KMS-11 (cell line): ENCODE results near the gene EPB42.
A peak's percentile ranks its signal among the peaks of the same experiment; 100 is the strongest.

Source experiments
- H2AFZ ChIP-seq: fragments of 200-600 bp; sonication (generic); 2 replicates; pipeline ENCODE4 v1.6.1; 2016; ENCODE audit warnings: antibody characterized with exemption, mixed run types, low read depth
- H3K27ac ChIP-seq: fragments of 200-600 bp; sonication (generic); 2 replicates; pipeline ENCODE4 v1.6.1; 2016; ENCODE audit warnings: mild to moderate bottlenecking, mixed run types
- H3K27me3 ChIP-seq: fragments of 200-600 bp; sonication (generic); 2 replicates; pipeline ENCODE4 v1.6.1; 2017; ENCODE audit warnings: mild to moderate bottlenecking, low read depth, mixed run types, moderate library complexity; ENCODE audit not compliant: insufficient read depth
- H3K36me3 ChIP-seq: fragments of 200-600 bp; sonication (generic); 2 replicates; pipeline ENCODE4 v1.6.1; 2017; ENCODE audit warnings: mild to moderate bottlenecking, mixed run types; ENCODE audit not compliant: insufficient read depth
- H3K4me1 ChIP-seq: fragments of 200-600 bp; sonication (generic); 2 replicates; pipeline ENCODE4 v1.6.1; 2016; ENCODE audit warnings: mild to moderate bottlenecking, low read depth, mixed run types; ENCODE audit not compliant: poor library complexity, severe bottlenecking
- H3K4me2 ChIP-seq: fragments of 200-600 bp; sonication (generic); 2 replicates; pipeline ENCODE4 v1.7.0; 2016; ENCODE audit warnings: mild to moderate bottlenecking, mixed run types
- H3K4me3 ChIP-seq: fragments of 200-600 bp; sonication (generic); IDR thresholded peaks from 2 replicates; pipeline ENCODE4 v1.6.1; 2017; ENCODE audit warnings: low read depth, low read length, mixed read lengths; ENCODE audit not compliant: insufficient read depth
- H3K79me2 ChIP-seq: fragments of 200-600 bp; sonication (generic); 2 replicates; pipeline ENCODE4 v1.6.1; 2016; ENCODE audit warnings: low read depth, mixed run types; ENCODE audit not compliant: insufficient read depth
- H3K9ac ChIP-seq: fragments of 200-600 bp; sonication (generic); 2 replicates; pipeline ENCODE4 v1.6.1; 2016; ENCODE audit warnings: mild to moderate bottlenecking, mixed run types
- H4K20me1 ChIP-seq: fragments of 200-600 bp; sonication (generic); 2 replicates; pipeline ENCODE4 v1.6.1; 2016; ENCODE audit warnings: mild to moderate bottlenecking, mixed run types; ENCODE audit not compliant: insufficient read depth
- TF ChIP-seq, protein P1 (sequence below): fragments of 200-600 bp; sonication (generic); conservative IDR thresholded peaks from 2 replicates; pipeline ENCODE4 v1.6.1; 2017; ENCODE audit warnings: low read depth, mild to moderate bottlenecking, antibody characterized with exemption, low read length, moderate library complexity, mixed read lengths

Gene EPB42

GRCh38 chr15:43251185-43251870 is 30.5 kb upstream of the EPB42 start:
- TF ChIP-seq, protein P1, sequence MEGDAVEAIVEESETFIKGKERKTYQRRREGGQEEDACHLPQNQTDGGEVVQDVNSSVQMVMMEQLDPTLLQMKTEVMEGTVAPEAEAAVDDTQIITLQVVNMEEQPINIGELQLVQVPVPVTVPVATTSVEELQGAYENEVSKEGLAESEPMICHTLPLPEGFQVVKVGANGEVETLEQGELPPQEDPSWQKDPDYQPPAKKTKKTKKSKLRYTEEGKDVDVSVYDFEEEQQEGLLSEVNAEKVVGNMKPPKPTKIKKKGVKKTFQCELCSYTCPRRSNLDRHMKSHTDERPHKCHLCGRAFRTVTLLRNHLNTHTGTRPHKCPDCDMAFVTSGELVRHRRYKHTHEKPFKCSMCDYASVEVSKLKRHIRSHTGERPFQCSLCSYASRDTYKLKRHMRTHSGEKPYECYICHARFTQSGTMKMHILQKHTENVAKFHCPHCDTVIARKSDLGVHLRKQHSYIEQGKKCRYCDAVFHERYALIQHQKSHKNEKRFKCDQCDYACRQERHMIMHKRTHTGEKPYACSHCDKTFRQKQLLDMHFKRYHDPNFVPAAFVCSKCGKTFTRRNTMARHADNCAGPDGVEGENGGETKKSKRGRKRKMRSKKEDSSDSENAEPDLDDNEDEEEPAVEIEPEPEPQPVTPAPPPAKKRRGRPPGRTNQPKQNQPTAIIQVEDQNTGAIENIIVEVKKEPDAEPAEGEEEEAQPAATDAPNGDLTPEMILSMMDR: no peak
- H3K36me3 ChIP-seq: no peaks in the 10 kb centered on the region
- H3K4me1 ChIP-seq: peaks cover 32% of the 10 kb centered on the region
- H3K27me3 ChIP-seq: no peaks in the 10 kb centered on the region
- H3K27ac ChIP-seq: no peak overlapping the region
- no peak overlapping the region for H3K4me3 ChIP-seq
- no peak overlapping the region for H3K4me2 ChIP-seq
- no peak overlapping the region for H3K9ac ChIP-seq
- no peak overlapping the region for H2AFZ ChIP-seq
- no peaks in the 10 kb centered on the region for H4K20me1 ChIP-seq
- H3K79me2 ChIP-seq: no peaks in the 10 kb centered on the region

GRCh38 chr15:43250785-43251184 is 30.0 kb upstream of the EPB42 start:
- Histone ChIP-seq H3K27me3 (no peaks in the 10 kb centered on the region), H3K79me2 (no peaks in the 10 kb centered on the region), H3K4me2 (no peak overlapping the region), H3K4me3 (no peak overlapping the region), H2AFZ (no peak overlapping the region), H3K9ac (no peak overlapping the region), H3K4me1 (peaks cover 32% of the 10 kb centered on the region), H3K27ac (no peak overlapping the region), H3K36me3 (no peaks in the 10 kb centered on the region), H4K20me1 (no peaks in the 10 kb centered on the region)
- TF ChIP-seq, protein P1: no peak

DNA sequence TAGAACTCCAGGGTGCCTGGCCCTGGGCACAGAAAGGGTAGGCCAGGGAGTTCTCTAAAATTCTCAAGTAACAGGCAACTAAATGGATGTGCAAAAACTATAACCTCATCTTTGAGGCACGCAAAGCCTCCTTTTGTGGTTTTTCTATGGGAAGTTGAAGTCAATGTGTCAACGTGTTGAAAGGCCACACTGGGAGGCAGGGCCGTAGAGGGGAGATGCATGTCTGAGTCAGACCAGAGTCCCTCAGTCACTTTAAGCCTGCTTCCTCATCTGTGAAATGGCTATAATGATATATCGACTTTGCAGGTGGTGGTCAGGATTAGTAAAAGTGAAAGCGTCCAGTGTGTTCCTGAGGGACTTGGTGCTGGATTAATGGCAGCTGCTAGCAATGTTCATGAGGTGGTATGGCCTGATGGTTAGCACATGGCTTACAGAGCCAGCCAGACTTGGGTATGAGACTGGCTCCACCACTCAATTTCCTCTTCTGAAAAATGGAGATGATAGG is 28.9 kb upstream of the EPB42 start:
- H3K36me3 ChIP-seq: no peaks in the 10 kb centered on the region
- H3K4me1 ChIP-seq: peaks cover 32% of the 10 kb centered on the region
- no peak overlapping the region for H3K4me3 ChIP-seq
- H4K20me1 ChIP-seq: no peaks in the 10 kb centered on the region
- H3K4me2 ChIP-seq: peak overlapping the region; percentile 41; the same call in 1 of the 2 replicates
- H3K27ac ChIP-seq: peak overlapping the region; percentile 27; the same call in 1 of the 2 replicates
- no peak overlapping the region for H3K9ac ChIP-seq
- no peak overlapping the region; the same call in 1 of the 2 replicates for H2AFZ ChIP-seq
- H3K27me3 ChIP-seq: no peaks in the 10 kb centered on the region
- H3K79me2 ChIP-seq: no peaks in the 10 kb centered on the region
- TF ChIP-seq, protein P1: no peak

DNA sequence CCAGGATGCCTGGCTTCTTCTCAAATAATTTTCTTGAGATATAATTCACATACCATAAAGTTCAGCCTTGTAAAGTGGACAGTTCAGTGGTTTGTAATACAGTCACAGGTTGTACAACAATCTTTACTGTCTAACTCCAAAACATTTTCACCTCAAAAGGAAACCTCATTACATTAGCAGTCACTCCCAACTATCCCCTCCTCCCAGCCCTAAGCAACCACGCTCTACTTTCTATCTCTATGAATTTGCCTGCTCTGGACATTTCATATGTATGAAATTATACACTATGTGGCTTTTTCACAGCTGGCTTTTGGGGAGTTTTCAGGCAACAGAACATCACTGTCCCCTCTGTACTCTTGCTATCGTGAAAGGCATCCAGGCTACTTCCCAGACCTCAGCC is 28.4 kb upstream of the EPB42 start:
- TF ChIP-seq, protein P1: no peak
- Histone ChIP-seq H3K27ac (peak overlapping the region; percentile 27; the same call in 1 of the 2 replicates), H3K79me2 (no peaks in the 10 kb centered on the region), H3K4me3 (no peak overlapping the region), H3K27me3 (no peaks in the 10 kb centered on the region), H3K9ac (no peak overlapping the region), H3K4me2 (peak overlapping the region; percentile 41; the same call in 1 of the 2 replicates), H3K4me1 (peaks cover 28% of the 10 kb centered on the region), H2AFZ (no peak overlapping the region; the same call in 1 of the 2 replicates), H4K20me1 (no peaks in the 10 kb centered on the region), H3K36me3 (no peaks in the 10 kb centered on the region)
